GM12872 (cell line): ENCODE data around the gene PTMA.

Experiments
- TF ChIP-seq, protein P1 (sequence below): IDR thresholded peaks from 3 replicates; pipeline ENCODE4 v1.5.1; 2011; ENCODE audit warnings: low read depth, mild to moderate bottlenecking, low read length, moderate library complexity; ENCODE audit not compliant: insufficient read depth

PTMA gene

GRCh38 chr2:231686192-231687100, 21.9 kb upstream of the PTMA start:
- TF ChIP-seq, protein P1, sequence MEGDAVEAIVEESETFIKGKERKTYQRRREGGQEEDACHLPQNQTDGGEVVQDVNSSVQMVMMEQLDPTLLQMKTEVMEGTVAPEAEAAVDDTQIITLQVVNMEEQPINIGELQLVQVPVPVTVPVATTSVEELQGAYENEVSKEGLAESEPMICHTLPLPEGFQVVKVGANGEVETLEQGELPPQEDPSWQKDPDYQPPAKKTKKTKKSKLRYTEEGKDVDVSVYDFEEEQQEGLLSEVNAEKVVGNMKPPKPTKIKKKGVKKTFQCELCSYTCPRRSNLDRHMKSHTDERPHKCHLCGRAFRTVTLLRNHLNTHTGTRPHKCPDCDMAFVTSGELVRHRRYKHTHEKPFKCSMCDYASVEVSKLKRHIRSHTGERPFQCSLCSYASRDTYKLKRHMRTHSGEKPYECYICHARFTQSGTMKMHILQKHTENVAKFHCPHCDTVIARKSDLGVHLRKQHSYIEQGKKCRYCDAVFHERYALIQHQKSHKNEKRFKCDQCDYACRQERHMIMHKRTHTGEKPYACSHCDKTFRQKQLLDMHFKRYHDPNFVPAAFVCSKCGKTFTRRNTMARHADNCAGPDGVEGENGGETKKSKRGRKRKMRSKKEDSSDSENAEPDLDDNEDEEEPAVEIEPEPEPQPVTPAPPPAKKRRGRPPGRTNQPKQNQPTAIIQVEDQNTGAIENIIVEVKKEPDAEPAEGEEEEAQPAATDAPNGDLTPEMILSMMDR: no peak

- TF ChIP-seq, protein P1: peak; percentile 88
Measured at GRCh38 chr2:231687133-231687852, 21.0 kb upstream of the PTMA start.

GRCh38 chr2:231687961-231688360, 20.4 kb upstream of the PTMA start:
- TF ChIP-seq, protein P1: no peak

DNA sequence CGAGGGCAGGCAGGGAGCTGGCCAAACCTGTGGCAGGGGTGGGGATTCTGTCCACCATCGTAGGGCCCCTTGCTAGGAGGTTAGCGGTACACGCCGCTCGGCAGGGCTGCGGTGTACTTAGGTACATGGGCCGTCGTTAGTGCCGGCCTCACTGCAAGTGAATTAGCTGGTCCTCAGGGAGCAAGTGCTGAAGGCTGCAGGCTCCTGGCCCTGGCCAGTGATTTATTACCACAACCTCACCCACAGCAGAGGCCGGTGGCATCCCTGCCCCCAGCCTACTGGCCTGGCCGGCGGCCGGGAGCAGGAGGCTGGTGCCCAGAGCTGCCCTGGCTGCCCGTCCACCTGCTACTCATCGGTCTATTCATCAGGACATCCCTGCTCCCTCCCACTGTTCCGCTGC, 19.6 kb upstream of the PTMA start:
- TF ChIP-seq, protein P1: no peak

DNA sequence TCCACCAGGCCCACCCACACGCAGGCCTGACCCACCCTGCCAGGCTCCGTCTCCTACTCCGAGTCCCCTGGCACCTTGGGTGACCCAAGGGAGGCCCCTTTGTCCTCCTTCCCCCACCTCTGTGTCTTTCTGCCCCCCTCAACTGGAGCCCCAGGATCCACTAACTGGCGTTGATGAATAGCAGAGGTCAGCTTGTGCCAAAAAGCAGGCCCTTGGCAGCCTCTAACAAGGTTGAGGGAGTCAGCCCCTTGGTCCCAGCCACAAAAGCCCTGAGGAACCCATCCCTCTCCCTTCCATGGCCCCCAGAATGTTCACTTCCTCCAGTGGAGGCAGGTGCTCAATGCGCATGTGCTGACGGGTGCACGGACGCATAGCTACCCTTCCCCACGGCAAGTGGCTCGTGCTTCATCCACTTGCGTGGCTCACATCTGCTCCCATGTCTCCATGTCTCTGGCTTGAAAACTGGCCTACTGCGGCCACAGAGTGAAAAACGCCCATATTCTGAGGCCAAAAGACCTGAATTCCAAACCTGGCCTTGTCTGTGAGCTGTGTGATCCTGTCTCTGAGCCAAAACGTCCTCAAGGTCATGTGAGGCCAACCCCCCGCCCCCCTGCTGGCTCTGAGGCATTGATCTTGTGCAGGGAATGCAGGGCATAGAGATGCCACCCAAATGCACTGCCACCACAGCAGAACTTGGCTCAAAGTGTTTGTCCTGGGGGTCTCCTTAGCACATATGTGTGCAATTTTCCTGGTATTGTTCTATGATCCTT, 19.0 kb upstream of the PTMA start:
- TF ChIP-seq, protein P1: no peak

DNA sequence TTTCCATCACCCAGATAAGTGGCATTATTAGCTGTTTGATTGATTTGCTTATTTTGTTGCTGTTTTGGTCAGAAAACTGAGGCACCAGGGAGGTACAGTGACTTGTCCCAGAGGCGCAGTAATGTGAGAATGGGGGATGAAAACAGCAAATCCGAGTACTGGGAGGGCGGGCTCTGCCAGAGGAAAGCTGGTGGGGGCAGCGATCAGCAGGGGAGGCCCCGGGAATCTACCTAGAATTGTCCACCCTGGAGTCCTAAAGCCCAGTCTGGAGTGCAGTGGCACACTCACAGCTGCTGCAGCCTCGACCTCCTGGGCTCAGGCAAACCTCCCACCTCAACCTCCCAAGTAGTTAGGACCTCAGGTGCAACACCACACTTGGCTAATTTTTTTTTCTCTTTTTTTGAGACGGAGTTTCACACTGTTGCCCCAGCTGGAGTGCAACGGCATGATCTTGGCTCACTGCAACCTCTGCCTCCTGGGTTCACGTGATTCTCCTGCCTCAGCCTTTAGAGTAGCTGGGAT, 17.0 kb upstream of the PTMA start:
- TF ChIP-seq, protein P1: no peak

- TF ChIP-seq, protein P1: no peak
Measured at GRCh38 chr2:231692847-231693246, 15.5 kb upstream of the PTMA start.
